ENCODE data around the gene AP5M1. TPM values are rescaled to one million over a fixed set of nuclear protein-coding genes. Genes with fewer than 3 reads are reported as not detected.
"Not testable (repeated sequence)": the region's sequence is repeated elsewhere in the genome, so short reads cannot be mapped to it uniquely, and the experiment has no call there.

Gene AP5M1, protein sequence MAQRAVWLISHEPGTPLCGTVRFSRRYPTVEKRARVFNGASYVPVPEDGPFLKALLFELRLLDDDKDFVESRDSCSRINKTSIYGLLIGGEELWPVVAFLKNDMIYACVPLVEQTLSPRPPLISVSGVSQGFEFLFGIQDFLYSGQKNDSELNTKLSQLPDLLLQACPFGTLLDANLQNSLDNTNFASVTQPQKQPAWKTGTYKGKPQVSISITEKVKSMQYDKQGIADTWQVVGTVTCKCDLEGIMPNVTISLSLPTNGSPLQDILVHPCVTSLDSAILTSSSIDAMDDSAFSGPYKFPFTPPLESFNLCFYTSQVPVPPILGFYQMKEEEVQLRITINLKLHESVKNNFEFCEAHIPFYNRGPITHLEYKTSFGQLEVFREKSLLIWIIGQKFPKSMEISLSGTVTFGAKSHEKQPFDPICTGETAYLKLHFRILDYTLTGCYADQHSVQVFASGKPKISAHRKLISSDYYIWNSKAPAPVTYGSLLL
- 10 to 100 TPM; 30.5 to 43.5 (median 37.4) TPM for polyA plus RNA-seq (ENCODE audit: low read depth in 6 of 6)

DNA sequence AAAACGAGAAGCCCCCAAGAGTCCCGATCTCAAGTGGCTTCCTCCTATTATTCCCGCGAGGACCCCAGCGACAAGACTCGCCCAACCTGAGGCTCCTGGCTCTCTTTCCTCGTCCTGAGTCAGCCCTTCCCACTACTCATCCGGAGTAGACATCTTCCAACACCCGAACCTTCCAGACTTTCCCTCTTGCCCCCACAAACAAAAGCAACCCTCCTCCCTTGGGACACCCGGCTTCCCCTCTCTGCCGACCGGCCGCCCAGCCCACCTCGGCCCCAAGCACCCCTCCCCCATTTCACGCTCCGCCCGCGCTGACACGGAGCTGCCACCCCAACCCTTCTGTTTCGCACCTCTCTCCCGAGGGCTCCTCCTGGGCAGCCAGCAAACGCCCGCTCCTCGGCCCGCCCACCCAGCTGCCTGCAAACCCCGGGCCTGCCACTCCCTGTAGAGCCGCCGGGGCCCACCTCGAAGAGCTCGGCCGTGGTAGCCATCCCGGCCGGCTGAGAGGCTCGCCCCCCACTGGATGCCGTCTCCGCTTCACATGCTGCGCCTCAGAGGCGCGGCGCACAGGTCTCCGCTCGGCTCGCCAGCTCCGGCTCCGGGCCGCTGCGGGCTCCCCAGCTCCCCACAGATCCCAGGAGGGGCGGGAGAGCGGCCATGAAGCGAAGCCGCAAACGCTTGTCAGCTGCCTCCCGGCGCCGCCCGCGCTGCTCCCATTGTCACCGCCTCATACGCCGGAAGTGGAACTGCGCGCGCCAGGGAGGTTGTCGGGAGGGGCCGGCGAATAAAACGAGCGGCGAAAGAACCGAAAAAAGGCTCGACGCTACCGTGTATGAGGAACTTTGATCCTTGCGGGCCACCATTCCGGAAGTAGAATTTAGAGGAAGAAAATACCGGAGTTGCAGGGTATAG, at the start of gene AP5M1, which contains the start of gene EXOC5:
TSS of gene AP5M1 (plus strand) at position 811 of the 909 bp plus-strand sequence. CDS start 344 bp downstream, outside the sequence.
TSS of gene EXOC5 (minus strand) at position 745 of the 909 bp plus-strand sequence. CDS start at position 488, 257 bp downstream.
- ATAC-seq (ENCODE audit: low read depth in 2 of 2) (peak; percentile 77 to 80), DNase-seq (peak; percentile 92)
- Mint-ChIP-seq H3K27me3 (no peaks in the 10 kb centered on the region), H3K9me3 (no peaks in the 10 kb centered on the region), H3K4me3 (peak within 1 kb of the TSS; percentile 96 to 100 (median 98)), H3K36me3 (peaks cover 0 to 4% of the 10 kb centered on the region in 2 donors), H3K27ac (peak within 1 kb of the TSS; percentile 96 to 100 (median 98)), H3K4me1 (peaks cover 45 to 72% (median 67%) of the 10 kb centered on the region in 3 donors)

DNA sequence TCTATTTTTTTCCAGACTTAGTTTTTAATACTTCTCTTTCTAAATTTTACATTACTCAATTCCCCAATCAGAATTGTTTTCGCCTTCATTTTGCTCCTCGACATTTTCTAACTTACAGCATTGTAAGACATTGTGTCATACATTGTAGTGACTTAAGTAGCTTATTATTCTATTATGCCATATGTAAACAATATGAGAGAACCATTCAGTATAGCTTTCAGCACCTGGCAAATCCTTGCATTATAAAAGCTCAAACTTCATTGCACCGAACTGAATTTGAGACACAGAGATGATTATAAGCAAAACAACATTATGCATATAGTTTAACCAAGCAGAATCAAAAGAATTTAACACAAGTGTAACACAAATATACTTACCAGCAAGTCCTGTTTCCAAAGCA, 46.8 kb upstream of the AP5M1 start:
- H3K36me3 Mint-ChIP-seq: peaks cover 26 to 38% of the 10 kb centered on the region in 2 donors

DNA sequence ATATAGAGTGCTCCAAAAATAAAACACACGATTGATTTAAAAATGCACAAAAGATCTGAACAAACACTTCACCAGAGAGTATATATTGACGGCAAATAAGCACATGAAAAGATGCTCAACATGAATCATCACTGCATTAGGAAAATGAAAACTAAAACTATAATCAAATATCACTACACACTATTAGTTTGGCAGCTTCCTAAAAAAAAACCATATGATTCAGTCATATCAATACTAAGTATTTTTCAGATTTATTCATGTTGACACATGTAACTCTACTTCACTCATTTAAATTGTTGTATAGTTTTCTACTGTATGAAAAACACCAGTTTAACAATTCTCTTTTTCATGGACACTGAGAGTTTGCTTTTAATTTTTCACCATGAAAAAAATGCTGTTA, 41.7 kb upstream of the AP5M1 start:
- ATAC-seq (ENCODE audit: low read depth in 2 of 2): no peak
- peaks cover 0 to 3% (median 0%) of the 10 kb centered on the region in 3 donors for H3K4me1 Mint-ChIP-seq
- peaks cover 23 to 40% of the 10 kb centered on the region in 2 donors for H3K36me3 Mint-ChIP-seq
- no peak for DNase-seq
- H3K27me3 Mint-ChIP-seq: no peaks in the 10 kb centered on the region
- no peak overlapping the region for H3K27ac Mint-ChIP-seq
- H3K4me3 Mint-ChIP-seq: no peak overlapping the region
- H3K9me3 Mint-ChIP-seq: peaks cover 0 to 5% (median 3%) of the 10 kb centered on the region in 7 donors

More for the DNA sequence above, 46.8 kb upstream of the AP5M1 start:
- Mint-ChIP-seq H3K9me3 (no peaks in the 10 kb centered on the region), H3K27ac (no peak overlapping the region), H3K4me3 (no peak overlapping the region), H3K4me1 (no peaks in the 10 kb centered on the region), H3K27me3 (no peaks in the 10 kb centered on the region)
- DNase-seq (no peak), ATAC-seq (ENCODE audit: low read depth in 2 of 2) (no peak)

DNA sequence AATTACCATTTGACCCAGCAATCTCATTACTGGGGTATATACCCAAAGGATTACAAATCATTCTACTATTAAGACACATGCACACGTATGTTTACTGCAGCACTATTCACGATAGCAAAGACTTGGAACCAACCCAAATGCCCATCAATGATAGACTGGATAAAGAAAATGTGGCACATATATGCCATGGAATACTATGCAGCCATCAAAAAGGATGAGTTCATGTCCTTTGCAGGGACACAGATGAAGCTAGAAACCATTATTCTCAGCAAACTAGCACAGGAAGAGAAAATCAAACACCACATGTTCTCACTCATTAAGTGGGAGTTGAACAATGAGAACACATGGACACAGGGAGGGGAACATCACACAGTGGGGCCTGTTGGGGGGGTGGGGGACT, 40.5 kb upstream of the AP5M1 start:
- H3K4me3 Mint-ChIP-seq; H3K27me3 Mint-ChIP-seq; DNase-seq; H3K4me1 Mint-ChIP-seq; H3K27ac Mint-ChIP-seq; ATAC-seq (ENCODE audit: low read depth in 2 of 2); H3K9me3 Mint-ChIP-seq: not testable (repeated sequence)
- H3K36me3 Mint-ChIP-seq: peaks cover 21 to 40% of the 10 kb centered on the region in 2 donors

DNA sequence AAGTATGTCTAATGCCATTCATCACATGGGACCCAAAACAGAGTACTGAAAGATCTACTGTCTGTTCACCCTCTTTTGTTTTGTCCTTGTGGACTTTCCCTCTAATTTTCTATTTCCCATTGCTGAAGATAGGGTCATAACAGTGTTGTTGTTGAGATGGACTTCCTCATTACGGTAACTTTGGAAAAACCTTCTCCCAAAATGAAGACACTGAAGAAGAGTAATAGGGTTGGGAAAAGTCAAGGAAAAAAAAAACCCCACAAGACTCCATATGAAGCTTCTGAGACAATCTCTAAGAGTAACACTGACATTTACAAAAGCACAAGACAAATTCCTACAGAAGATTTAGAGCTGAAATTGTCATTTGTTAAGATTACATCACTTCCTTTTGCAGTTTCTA, 36.8 kb upstream of the AP5M1 start:
- ATAC-seq (ENCODE audit: low read depth in 2 of 2) (no peak), DNase-seq (no peak)
- Mint-ChIP-seq H3K27me3 (no peaks in the 10 kb centered on the region), H3K4me1 (peaks cover 0 to 3% (median 0%) of the 10 kb centered on the region in 3 donors), H3K4me3 (no peak overlapping the region), H3K9me3 (peaks cover 0 to 5% (median 3%) of the 10 kb centered on the region in 7 donors), H3K36me3 (peaks cover 16 to 33% of the 10 kb centered on the region in 2 donors), H3K27ac (no peak overlapping the region)

DNA sequence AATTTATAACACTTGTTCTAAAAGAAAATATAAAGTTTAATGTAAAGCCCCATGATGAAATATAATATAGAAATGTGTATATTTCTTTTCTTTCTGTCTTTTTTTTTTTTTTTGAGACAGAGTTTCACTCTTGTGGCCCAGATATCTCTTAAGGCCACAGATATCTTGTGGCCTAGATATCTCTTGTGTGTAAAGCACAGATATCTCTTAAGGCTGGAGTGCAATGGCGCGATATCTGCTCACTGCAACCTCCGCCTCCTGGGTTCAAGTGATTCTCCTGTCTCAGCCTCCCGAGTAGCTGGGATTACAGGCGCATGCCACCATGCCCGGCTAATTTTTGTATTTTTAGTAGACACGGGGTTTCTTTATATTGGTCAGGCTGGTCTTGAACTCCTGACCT, 28.7 kb upstream of the AP5M1 start:
- H3K9me3 Mint-ChIP-seq; H3K27me3 Mint-ChIP-seq; DNase-seq; H3K4me1 Mint-ChIP-seq; H3K4me3 Mint-ChIP-seq; H3K27ac Mint-ChIP-seq; ATAC-seq (ENCODE audit: low read depth in 2 of 2): not testable (repeated sequence)
- H3K36me3 Mint-ChIP-seq: peaks cover 0 to 13% of the 10 kb centered on the region in 2 donors

DNA sequence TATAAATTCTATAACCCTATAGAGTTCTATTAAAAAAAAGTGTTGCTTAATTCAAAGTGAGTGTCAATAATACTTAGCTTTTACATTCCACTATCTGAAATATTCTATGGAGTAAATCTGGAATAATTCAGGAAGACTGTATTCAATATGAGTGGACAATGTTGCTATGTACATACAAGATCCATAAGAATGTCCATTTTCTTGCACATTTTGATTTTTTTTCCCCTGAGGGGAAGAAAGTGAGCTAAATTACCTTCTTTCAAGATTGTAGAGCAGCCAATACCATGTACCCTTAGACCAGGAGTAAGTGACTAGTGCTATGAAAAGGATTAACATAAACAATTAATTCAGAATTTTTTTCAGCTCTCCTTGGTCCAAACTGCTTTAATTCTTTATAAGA, 25.5 kb upstream of the AP5M1 start:
- no peak overlapping the region for H3K4me3 Mint-ChIP-seq
- no peaks in the 10 kb centered on the region for H3K9me3 Mint-ChIP-seq
- no peaks in the 10 kb centered on the region for H3K27me3 Mint-ChIP-seq
- ATAC-seq (ENCODE audit: low read depth in 2 of 2) (no peak), DNase-seq (no peak)
- H3K36me3 Mint-ChIP-seq: peaks cover 0 to 14% of the 10 kb centered on the region in 2 donors
- no peaks in the 10 kb centered on the region for H3K4me1 Mint-ChIP-seq
- no peak overlapping the region for H3K27ac Mint-ChIP-seq

DNA sequence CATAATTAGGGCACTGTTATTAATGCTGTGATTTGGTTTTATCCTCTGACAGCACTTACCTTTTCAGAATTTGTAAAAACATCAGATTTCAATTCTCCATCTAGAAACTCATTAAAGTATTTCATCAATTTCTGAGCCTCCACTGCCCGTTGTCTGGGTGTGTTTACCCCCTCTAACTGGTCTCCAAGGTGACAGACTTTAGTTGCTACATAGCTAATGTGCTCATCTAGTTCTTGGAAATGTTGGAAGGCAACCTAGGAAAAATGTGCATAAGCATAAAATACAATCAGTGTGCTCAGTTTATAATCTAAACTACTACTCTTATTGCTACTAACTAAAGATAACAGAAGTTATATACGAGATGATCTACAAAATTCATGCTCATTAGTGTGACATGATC, 24.7 kb upstream of the AP5M1 start:
- H3K4me1 Mint-ChIP-seq: no peaks in the 10 kb centered on the region
- no peak overlapping the region for H3K4me3 Mint-ChIP-seq
- H3K27ac Mint-ChIP-seq: peak overlapping the region in 1 of 6 donors; percentile 55
- peaks cover 0 to 14% of the 10 kb centered on the region in 2 donors for H3K36me3 Mint-ChIP-seq
- ATAC-seq (ENCODE audit: low read depth in 2 of 2) (no peak), DNase-seq (no peak)
- H3K9me3 Mint-ChIP-seq: no peaks in the 10 kb centered on the region
- no peaks in the 10 kb centered on the region for H3K27me3 Mint-ChIP-seq

DNA sequence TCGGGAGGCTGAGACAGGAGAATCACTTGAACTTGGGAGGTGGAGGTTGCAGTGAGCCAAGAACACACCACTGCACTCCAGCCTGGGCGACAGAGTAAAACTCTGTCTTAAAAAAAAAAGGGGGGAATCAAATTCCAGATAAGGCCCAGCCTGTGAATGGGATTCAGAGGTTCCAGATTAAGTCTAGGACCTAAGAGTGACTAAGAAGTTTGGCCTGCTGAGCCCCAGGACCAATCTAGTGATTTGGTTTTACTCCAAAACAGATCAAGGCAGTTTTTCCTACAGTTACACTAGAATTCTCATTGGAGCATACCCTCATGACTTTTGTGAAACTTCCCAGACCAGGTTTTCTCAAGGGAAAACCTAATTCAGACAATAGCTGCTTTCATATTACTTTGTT, 22.8 kb upstream of the AP5M1 start:
- Mint-ChIP-seq H3K4me1 (peaks cover 0 to 6% (median 4%) of the 10 kb centered on the region in 3 donors), H3K9me3 (no peaks in the 10 kb centered on the region), H3K27ac (peak overlapping the region in 2 of 6 donors; percentile 36 to 68), H3K4me3 (no peak overlapping the region), H3K36me3 (peaks cover 0 to 14% of the 10 kb centered on the region in 2 donors), H3K27me3 (no peaks in the 10 kb centered on the region)
- ATAC-seq (ENCODE audit: low read depth in 2 of 2) (no peak), DNase-seq (no peak)

DNA sequence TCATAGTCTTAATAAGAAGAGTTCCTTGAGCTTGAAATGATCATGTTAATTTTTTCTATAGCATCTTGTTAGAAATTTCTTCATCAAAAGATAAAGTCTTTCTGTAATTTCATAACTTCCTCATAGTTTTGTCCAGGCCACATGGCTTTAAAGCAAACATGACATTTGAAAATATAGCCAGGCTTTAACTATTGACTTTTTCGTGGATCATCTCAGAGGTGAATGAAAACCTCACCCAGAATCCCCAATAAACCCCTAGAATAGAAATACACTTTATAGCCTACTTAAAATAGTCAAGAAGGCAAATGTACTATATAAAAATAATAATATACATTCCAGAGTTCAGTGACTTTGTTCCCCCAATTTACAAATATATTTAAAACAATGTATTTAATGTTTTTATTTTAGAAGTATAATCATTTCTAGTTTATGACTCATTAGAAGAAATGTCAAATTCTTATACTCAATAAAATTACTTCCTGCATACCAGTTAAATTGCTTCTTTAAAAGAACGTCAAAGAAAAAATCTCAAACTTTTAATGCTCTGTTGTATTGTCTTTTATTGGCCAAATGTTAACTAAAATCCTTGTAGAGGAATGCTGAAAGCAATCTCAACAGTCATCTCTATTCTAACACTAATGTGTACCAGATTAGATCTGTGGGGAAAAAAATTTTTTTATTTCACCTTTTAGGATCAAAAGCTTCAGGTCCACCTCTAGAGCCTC, 21.7 kb upstream of the AP5M1 start:
- DNase-seq: no peak
- Mint-ChIP-seq H3K4me3 (no peak overlapping the region), H3K27me3 (no peaks in the 10 kb centered on the region), H3K27ac (peak overlapping the region in 1 of 6 donors; percentile 47), H3K9me3 (no peaks in the 10 kb centered on the region), H3K4me1 (peaks cover 9 to 11% (median 9%) of the 10 kb centered on the region in 3 donors), H3K36me3 (peaks cover 0 to 8% of the 10 kb centered on the region in 2 donors)
- ATAC-seq (ENCODE audit: low read depth in 2 of 2): no peak

DNA sequence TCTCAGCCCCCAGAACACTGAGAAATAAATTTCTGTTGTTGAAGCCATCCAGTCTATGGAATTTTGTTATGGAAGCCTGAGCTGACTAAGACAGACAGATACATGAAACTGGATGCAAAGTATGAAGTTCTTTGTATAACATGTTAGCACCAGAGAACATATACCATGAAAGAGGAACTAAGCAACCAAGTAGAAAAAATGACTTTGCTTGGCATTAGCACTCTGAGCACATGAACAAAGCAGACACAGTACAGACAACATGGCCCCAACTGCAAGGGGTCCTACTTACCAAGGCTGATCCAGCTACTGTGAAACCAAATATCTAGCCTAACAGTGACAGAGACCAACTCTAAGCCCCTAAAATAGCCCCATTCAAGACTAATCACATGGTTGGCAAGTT, 13.9 kb upstream of the AP5M1 start:
- Mint-ChIP-seq H3K36me3 (peaks cover 0 to 15% of the 10 kb centered on the region in 2 donors), H3K9me3 (peaks cover 0 to 2% (median 0%) of the 10 kb centered on the region in 7 donors)
- peak; percentile 64 to 71 for ATAC-seq (ENCODE audit: low read depth in 2 of 2)

DNA sequence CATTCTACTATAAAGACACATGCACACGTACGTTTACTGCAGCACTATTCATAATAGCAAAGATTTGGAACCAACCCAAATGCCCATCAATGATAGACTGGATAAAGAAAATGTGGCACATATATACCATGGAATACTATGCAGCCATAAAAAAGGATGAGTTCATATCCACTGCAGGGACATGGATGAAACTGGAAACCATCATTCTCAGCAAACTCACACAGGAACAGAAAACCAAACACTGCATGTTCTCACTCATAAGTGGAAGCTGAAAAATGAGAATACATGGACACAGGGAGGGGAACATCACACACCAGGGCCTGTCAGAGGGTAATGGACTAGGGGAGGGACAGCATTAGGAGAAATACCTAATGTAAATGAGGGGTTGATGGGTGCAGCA, 10.6 kb upstream of the AP5M1 start:
- not testable (repeated sequence) for H3K9me3 Mint-ChIP-seq; H3K27ac Mint-ChIP-seq; DNase-seq; ATAC-seq (ENCODE audit: low read depth in 2 of 2); H3K4me3 Mint-ChIP-seq; H3K27me3 Mint-ChIP-seq; H3K36me3 Mint-ChIP-seq
- H3K4me1 Mint-ChIP-seq: peaks cover 36 to 49% (median 39%) of the 10 kb centered on the region in 3 donors

More for the DNA sequence above, 13.9 kb upstream of the AP5M1 start:
- Mint-ChIP-seq H3K4me3 (no peak overlapping the region), H3K27me3 (no peaks in the 10 kb centered on the region), H3K4me1 (peaks cover 38 to 59% (median 47%) of the 10 kb centered on the region in 3 donors), H3K27ac (peak overlapping the region in 2 of 6 donors; percentile 11 to 35)
- no peak for DNase-seq

Measured in naive B cell (primary cell).